Lung (tissue), 12 donors: ENCODE data around the gene BTG4. TPM values are rescaled to one million over a fixed set of nuclear protein-coding genes. Genes with fewer than 3 reads are reported as not detected.

ENCODE experiments used
- ATAC-seq: fragments of 200-7000 bp; cut with Tn5 transposase; one replicate; pipeline ENCODE4 v1.9.1; 2020; ENCODE audit warnings: moderate number of reproducible peaks; ENCODE audit not compliant: insufficient read depth, low FRiP score
- DNase-seq, 3 donors: peaks; one replicate each; pipeline ENCODE4 v3.0.0-alpha.2; 2013 to 2017
- H3K27ac ChIP-seq, 2 donors: one replicate each; pipeline ENCODE4 v1.5.1; 2013; ENCODE audit warnings: mild to moderate bottlenecking in 2 of 2, moderate library complexity in 2 of 2, control low read depth in 1 of 2, inconsistent platforms in 1 of 2, low read depth in 1 of 2, low read length in 1 of 2
- H3K27me3 ChIP-seq, 3 donors: one replicate each; pipeline ENCODE4 v1.5.1; 2013; ENCODE audit warnings: low read length in 2 of 3; ENCODE audit not compliant: control insufficient read depth in 3 of 3, insufficient read depth in 3 of 3
- H3K36me3 ChIP-seq, 4 donors: one replicate each; pipeline ENCODE4 v1.5.1; 2013; ENCODE audit warnings: low read length in 4 of 4, mild to moderate bottlenecking in 1 of 4, moderate library complexity in 1 of 4; ENCODE audit not compliant: control insufficient read depth in 4 of 4, insufficient read depth in 4 of 4
- H3K4me1 ChIP-seq, 5 donors: one replicate each; pipeline ENCODE4 v1.5.1; 2013; ENCODE audit warnings: low read length in 5 of 5, mild to moderate bottlenecking in 2 of 5, moderate library complexity in 1 of 5; ENCODE audit not compliant: control insufficient read depth in 5 of 5, insufficient read depth in 5 of 5
- H3K4me3 ChIP-seq: one replicate; pipeline ENCODE4 v1.5.1; 2013; ENCODE audit warnings: mild to moderate bottlenecking, control low read depth, moderate library complexity
- H3K9ac ChIP-seq, 2 donors: one replicate each; pipeline ENCODE4 v1.5.1; 2013; ENCODE audit warnings: low read length in 2 of 2, control low read depth in 1 of 2; ENCODE audit not compliant: insufficient read depth in 1 of 2
- H3K9me3 ChIP-seq, 4 donors: one replicate each; pipeline ENCODE4 v1.5.1; 2013; ENCODE audit warnings: low read length in 3 of 4, mild to moderate bottlenecking in 1 of 4, moderate library complexity in 1 of 4; ENCODE audit not compliant: control insufficient read depth in 4 of 4, insufficient read depth in 3 of 4
- CTCF ChIP-seq: IDR thresholded peaks from 2 replicates; pipeline ENCODE4 v1.5.1; 2012; ENCODE audit warnings: mild to moderate bottlenecking; ENCODE audit errors: control extremely low read depth, extremely low read depth
- WGBS, 2 donors: extraction: QIAGEN DNeasy Blood & Tissue Kit; methylation state at CpG; one replicate each; pipeline ENCODE4 v1.1.7; 2013; 5-methylcytosine and 5-hydroxymethylcytosine counted together
- polyA plus RNA-seq, 2 donors: library from polyadenylated mRNA; stranded (reverse); fragments of 200-250 nt; gene quantifications; one replicate each; pipeline ENCODE4 v1.2.1, GENCODE V29; 2013
- total RNA-seq, 2 donors: library from RNA; depleted of rRNA in 1 of 2; stranded (reverse); fragments of >200 nt in 1 of 2; gene quantifications; one replicate each; pipeline ENCODE4 v1.2.1, GENCODE V29; 2014 to 2021
- donor health status: control.
- donor health status: control.
- donor health status: Bipolar disorder and iron deficiency.
- donor health status: healthy.
- donor health status: DM: yes; HTN: yes; CAD: no.

BTG4 gene
- total and polyA plus RNA-seq, 4 donors, result 0.23 to 1.5 (median 0.52) TPM

GRCh38 chr11:111472228-111472627 is 40.0 kb downstream of the BTG4 start:
- H3K9me3 ChIP-seq, result peaks cover 0 to 7% (median 0%) of the 10 kb centered on the region in 4 donors
- H3K36me3 ChIP-seq, result no peaks in the 10 kb centered on the region
- no peak overlapping the region for H3K4me3 ChIP-seq
- H3K9ac ChIP-seq, result no peak overlapping the region
- no peak for DNase-seq
- no peak for ATAC-seq
- no peak overlapping the region for H3K27ac ChIP-seq
- no peak for TF ChIP-seq CTCF
- WGBS, 2 donors, result 87 to 89% methylated on average over 1 of the region's 1 CpG
- peaks cover 0 to 8% (median 0%) of the 10 kb centered on the region in 5 donors for H3K4me1 ChIP-seq
- H3K27me3 ChIP-seq, result no peaks in the 10 kb centered on the region

DNA sequence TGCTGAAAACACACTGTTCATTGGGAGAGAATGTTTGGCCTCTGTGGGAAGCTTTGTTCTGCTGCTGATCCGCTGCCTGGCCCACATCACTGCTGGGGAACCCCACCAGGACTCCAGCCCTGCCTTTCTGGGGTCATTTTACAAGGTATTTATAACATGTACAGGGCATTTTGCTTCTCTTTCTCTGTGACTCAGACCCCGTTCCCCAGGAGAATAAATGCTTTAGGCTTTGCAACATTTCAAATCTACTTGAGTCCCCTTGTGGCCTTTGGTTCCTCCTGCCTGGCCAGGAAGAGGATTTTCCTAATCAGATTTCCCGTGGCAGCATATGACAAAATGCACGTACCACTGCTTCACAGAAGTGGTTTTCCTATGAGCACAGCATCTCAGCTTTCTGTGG is 43.0 kb downstream of the BTG4 start:
- ATAC-seq (no peak), DNase-seq (no peak)
- H3K9ac ChIP-seq, result no peak overlapping the region
- H3K4me3 ChIP-seq, result no peak overlapping the region
- peaks cover 0 to 1% (median 0%) of the 10 kb centered on the region in 4 donors for H3K9me3 ChIP-seq
- no peak for TF ChIP-seq CTCF
- H3K27ac ChIP-seq, result no peak overlapping the region
- H3K36me3 ChIP-seq, result no peaks in the 10 kb centered on the region
- peaks cover 0 to 5% (median 0%) of the 10 kb centered on the region in 5 donors for H3K4me1 ChIP-seq
- 42 to 53% methylated on average over 4 of the region's 4 CpGs for WGBS, 2 donors
- H3K27me3 ChIP-seq, result no peaks in the 10 kb centered on the region

DNA sequence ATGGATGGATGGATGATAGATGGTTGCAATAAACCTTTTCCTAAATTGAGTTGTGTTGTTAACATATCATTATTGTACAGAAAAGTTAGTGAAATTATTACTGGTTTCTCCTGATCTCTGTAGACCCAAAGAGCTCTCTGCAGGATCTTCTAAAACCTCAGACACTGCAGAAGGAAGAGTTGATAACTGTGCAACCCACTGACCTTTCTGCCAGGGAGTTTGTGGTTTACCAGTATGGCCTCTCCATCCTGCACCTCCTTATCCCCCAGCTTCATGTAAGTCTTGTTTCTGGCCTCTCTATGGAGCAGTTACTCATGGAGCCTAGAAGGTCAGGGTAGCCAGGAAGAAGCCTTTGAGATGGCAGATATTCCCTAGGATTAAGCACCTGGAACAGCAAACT is 45.6 kb downstream of the BTG4 start:
- H3K9ac ChIP-seq, result no peak overlapping the region

More for the DNA sequence above, 45.6 kb downstream of the BTG4 start:
- Histone ChIP-seq H3K27me3 (no peaks in the 10 kb centered on the region), H3K4me3 (no peak overlapping the region), H3K9me3 (no peaks in the 10 kb centered on the region), H3K4me1 (peaks cover 0 to 5% (median 0%) of the 10 kb centered on the region in 5 donors), H3K36me3 (no peaks in the 10 kb centered on the region), H3K27ac (no peak overlapping the region)
- TF ChIP-seq CTCF, result no peak
- ATAC-seq (no peak), DNase-seq (no peak)
